Measurements from ENCODE around the gene LPAR1. TPM values are rescaled to one million over a fixed set of nuclear protein-coding genes. Genes with fewer than 3 reads are reported as not detected.

The LPAR1 gene
- total RNA-seq, 1 experiment from 2014 or later: 11.0 TPM

DNA sequence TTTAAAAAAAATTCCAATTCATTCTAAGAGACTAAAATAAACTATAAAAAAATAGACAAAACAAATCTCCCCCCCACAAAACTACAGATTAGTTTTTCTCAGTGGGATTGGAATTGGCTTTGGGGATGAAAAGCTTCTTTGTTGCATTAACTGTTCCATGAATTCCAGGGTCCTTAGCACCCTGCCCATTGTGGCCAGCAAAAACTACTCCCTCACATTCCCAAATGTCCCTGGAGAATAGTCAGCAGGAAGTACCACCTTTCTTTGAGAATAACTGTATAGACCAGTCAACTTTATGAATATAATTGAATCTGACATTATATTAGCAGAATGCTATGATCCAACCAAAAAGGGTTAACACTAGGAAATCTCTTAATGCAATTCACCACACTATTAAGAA lies 147.9 kb downstream of the LPAR1 start:
- intact Hi-C loops (cut with micrococcal nuclease; ENCODE audit: unreplicated experiment): no loop called here
- H3K9me3 ChIP-seq (ENCODE audit: control insufficient read depth, insufficient read depth, low read depth, low read length): no peaks in the 10 kb centered on the region
- in situ Hi-C loops (cut with HindIII; ENCODE audit: low pct_unique_long_range_greater_than_20kb, low sequenced_read_pairs): no loop called here
- no peak overlapping the region for H3K4me3 ChIP-seq (ENCODE audit: low read depth in 2 of 2, low read length in 2 of 2)
- H3K36me3 ChIP-seq (ENCODE audit: control insufficient read depth, insufficient read depth, low read length): no peaks in the 10 kb centered on the region
- TF ChIP-seq TCF7L2 (IDR thresholded peaks at IDR 0.05; ENCODE audit: low read depth, low read length): no peak
- TF ChIP-seq SIN3A (IDR thresholded peaks at IDR 0.05; ENCODE audit: borderline replicate concordance, insufficient read depth, low read depth, low read length): no peak
- TF ChIP-seq, protein P1, sequence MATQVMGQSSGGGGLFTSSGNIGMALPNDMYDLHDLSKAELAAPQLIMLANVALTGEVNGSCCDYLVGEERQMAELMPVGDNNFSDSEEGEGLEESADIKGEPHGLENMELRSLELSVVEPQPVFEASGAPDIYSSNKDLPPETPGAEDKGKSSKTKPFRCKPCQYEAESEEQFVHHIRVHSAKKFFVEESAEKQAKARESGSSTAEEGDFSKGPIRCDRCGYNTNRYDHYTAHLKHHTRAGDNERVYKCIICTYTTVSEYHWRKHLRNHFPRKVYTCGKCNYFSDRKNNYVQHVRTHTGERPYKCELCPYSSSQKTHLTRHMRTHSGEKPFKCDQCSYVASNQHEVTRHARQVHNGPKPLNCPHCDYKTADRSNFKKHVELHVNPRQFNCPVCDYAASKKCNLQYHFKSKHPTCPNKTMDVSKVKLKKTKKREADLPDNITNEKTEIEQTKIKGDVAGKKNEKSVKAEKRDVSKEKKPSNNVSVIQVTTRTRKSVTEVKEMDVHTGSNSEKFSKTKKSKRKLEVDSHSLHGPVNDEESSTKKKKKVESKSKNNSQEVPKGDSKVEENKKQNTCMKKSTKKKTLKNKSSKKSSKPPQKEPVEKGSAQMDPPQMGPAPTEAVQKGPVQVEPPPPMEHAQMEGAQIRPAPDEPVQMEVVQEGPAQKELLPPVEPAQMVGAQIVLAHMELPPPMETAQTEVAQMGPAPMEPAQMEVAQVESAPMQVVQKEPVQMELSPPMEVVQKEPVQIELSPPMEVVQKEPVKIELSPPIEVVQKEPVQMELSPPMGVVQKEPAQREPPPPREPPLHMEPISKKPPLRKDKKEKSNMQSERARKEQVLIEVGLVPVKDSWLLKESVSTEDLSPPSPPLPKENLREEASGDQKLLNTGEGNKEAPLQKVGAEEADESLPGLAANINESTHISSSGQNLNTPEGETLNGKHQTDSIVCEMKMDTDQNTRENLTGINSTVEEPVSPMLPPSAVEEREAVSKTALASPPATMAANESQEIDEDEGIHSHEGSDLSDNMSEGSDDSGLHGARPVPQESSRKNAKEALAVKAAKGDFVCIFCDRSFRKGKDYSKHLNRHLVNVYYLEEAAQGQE (IDR thresholded peaks at IDR 0.05; ENCODE audit: insufficient read depth in 1 of 2, low read depth in 2 of 2, low read length in 1 of 2): no peak
- TF ChIP-seq POLR2AphosphoS5 (IDR thresholded peaks at IDR 0.05; ENCODE audit: low read depth, low read length): no peak
- TF ChIP-seq, protein P2, sequence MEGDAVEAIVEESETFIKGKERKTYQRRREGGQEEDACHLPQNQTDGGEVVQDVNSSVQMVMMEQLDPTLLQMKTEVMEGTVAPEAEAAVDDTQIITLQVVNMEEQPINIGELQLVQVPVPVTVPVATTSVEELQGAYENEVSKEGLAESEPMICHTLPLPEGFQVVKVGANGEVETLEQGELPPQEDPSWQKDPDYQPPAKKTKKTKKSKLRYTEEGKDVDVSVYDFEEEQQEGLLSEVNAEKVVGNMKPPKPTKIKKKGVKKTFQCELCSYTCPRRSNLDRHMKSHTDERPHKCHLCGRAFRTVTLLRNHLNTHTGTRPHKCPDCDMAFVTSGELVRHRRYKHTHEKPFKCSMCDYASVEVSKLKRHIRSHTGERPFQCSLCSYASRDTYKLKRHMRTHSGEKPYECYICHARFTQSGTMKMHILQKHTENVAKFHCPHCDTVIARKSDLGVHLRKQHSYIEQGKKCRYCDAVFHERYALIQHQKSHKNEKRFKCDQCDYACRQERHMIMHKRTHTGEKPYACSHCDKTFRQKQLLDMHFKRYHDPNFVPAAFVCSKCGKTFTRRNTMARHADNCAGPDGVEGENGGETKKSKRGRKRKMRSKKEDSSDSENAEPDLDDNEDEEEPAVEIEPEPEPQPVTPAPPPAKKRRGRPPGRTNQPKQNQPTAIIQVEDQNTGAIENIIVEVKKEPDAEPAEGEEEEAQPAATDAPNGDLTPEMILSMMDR (IDR thresholded peaks at IDR 0.05): no peak
- no peak overlapping the region for H3K27ac ChIP-seq (ENCODE audit: low read length)
- CTCF ChIA-PET: no interaction called here
- no peak for ATAC-seq
- BruUV-seq (replicated peaks): no TSS peak
- no peaks in the 10 kb centered on the region for H3K27me3 ChIP-seq (ENCODE audit: control insufficient read depth, insufficient read depth, low read length)
- no peaks in the 10 kb centered on the region for H3K4me1 ChIP-seq (ENCODE audit: control insufficient read depth, insufficient read depth, low read length)
- DNase-seq (ENCODE audit: low read depth, low spot score): no peak
- POLR2A ChIA-PET: no interaction called here

DNA sequence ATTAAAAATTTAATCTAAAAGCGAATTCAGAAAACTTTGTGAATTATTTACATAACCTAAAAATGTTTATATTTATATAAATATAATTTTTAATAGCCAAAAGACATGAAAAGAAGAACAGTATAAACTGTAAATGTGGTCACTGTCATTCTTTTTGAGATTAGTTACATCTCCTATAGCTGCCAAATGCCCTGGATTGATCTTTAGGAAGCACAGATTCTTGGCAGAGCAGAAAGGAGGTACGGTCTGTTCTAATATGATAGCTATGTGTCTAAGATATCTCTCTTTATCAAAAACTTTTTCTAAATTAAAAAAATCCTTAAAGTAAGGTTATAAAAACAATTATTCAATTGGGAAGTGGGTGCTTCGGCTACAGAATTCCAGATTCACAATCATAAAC lies 151.0 kb downstream of the LPAR1 start:
- Histone ChIP-seq H3K4me1 (ENCODE audit: control insufficient read depth, insufficient read depth, low read length) (no peaks in the 10 kb centered on the region), H3K27ac (ENCODE audit: low read length) (no peak overlapping the region), H3K9me3 (ENCODE audit: control insufficient read depth, insufficient read depth, low read depth, low read length) (no peaks in the 10 kb centered on the region), H3K4me3 (ENCODE audit: low read depth in 2 of 2, low read length in 2 of 2) (no peak overlapping the region), H3K27me3 (ENCODE audit: control insufficient read depth, insufficient read depth, low read length) (no peaks in the 10 kb centered on the region), H3K36me3 (ENCODE audit: control insufficient read depth, insufficient read depth, low read length) (no peaks in the 10 kb centered on the region)
- intact Hi-C loops (cut with micrococcal nuclease; ENCODE audit: unreplicated experiment): no loop called here
- TF ChIP-seq TCF7L2 (IDR thresholded peaks at IDR 0.05; ENCODE audit: low read depth, low read length) (no peak), POLR2AphosphoS5 (IDR thresholded peaks at IDR 0.05; ENCODE audit: low read depth, low read length) (no peak), SIN3A (IDR thresholded peaks at IDR 0.05; ENCODE audit: borderline replicate concordance, insufficient read depth, low read depth, low read length) (no peak)
- TF ChIP-seq, protein P2 (IDR thresholded peaks at IDR 0.05): no peak
- TF ChIP-seq, protein P1 (IDR thresholded peaks at IDR 0.05; ENCODE audit: insufficient read depth in 1 of 2, low read depth in 2 of 2, low read length in 1 of 2): no peak
- in situ Hi-C loops (cut with HindIII; ENCODE audit: low pct_unique_long_range_greater_than_20kb, low sequenced_read_pairs): no loop called here
- ATAC-seq: no peak
- no TSS peak for BruUV-seq (replicated peaks)
- ChIA-PET POLR2A (no interaction called here), CTCF (no interaction called here)
- no peak for DNase-seq (ENCODE audit: low read depth, low spot score)

Measured in Panc1 (cell line).